Fibroblast of peridontal ligament (primary cell): ENCODE results near the gene TTC4.

Experiments
- DNase-seq: peaks from one replicate; pipeline ENCODE4 v3.0.0-alpha.2; 2010; ENCODE audit errors: extremely low read depth

The TTC4 gene

GRCh38 chr1:54782156-54782555 is 66.5 kb downstream of the TTC4 start:
- no peak for DNase-seq

GRCh38 chr1:54782588-54782987 is 66.9 kb downstream of the TTC4 start:
- DNase-seq, result no peak

GRCh38 chr1:54784066-54784465 is 68.4 kb downstream of the TTC4 start:
- no peak for DNase-seq

GRCh38 chr1:54786778-54787177 is 71.1 kb downstream of the TTC4 start:
- DNase-seq, result no peak

- no peak for DNase-seq
These were observed 71.9 kb downstream of the TTC4 start for GRCh38 chr1:54787604-54788003.

- DNase-seq, result no peak
These were observed 72.8 kb downstream of the TTC4 start for GRCh38 chr1:54788459-54788858.

- no peak for DNase-seq
These were observed 76.3 kb downstream of the TTC4 start for GRCh38 chr1:54791880-54792522.
